Limb (tissue), 2 donors: Measurements from ENCODE around the gene NAALADL2.
"Not testable (repeated sequence)": the region's sequence is repeated elsewhere in the genome, so short reads cannot be mapped to it uniquely, and the experiment has no call there.

Experiments
- DNase-seq, 2 donors: peaks; one replicate each; pipeline ENCODE4 v3.0.0-alpha.2; 2016; ENCODE audit errors: extremely low spot score in 2 of 2

Gene NAALADL2

DNA sequence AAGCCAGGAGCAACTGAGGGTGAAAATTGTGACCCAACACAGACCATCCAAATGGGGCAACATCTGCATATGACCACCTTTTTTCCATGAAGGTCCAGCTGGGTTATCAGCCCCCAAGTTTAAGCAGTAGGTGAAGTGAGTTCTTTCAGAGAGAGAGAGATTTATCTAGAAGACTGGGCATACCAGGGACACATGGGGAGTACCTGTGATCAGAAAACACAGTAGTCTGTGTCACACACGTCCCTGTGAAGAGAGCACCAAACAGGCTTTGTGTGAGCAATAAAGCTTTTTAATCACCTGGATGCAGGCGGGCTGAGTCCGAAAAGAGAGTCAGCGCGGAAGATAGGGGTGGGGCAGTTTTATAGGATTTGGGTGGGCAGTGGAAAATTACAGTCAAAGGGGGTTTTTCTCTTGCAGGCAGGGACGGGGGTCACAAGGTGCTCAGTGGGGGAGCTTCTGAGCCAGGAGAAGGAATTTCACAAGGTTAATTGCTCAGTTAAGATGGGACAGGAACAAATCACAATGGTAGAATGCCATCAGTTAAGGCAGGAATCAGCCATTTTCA is 966.0 kb downstream of the NAALADL2 start:
- not testable (repeated sequence) for DNase-seq

DNA sequence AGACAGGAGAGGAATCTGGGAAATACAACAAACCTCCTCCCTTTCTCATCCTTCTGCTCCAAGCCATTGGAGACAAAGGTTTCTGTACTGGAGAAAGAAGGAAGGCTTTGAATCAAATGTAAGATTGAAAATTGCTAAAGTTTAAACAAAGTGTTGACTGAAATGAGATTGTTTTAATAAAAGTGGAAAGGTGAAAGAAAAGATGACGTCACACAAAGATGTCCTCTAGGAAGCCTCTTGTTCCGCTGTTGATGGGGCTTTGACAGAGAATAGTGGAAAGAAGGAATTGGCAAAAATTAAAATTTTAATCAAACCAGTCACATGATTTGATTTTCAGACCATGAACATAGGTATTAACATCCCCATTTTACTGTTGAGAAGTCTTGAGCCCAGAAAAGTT is 967.6 kb downstream of the NAALADL2 start:
- no peak for DNase-seq

DNA sequence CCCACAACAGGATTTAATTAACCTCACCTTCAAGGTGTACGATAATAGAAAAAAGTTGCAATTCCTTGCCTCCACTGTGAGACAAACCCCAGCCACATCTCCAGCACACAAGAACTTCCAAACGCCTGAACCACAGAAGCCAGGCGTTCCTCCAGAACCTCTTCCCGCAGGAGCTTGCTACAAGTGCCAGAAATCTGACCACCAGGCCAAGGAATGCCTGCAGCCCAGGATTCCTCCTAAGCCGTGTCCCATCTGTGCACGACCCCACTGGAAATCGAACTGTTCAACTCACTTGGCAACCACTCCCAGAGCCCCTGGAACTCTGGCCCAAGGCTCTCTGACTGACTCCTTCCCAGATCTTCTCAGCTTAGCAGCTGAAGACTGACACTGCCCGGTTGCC is 970.7 kb downstream of the NAALADL2 start:
- not testable (repeated sequence) for DNase-seq

DNA sequence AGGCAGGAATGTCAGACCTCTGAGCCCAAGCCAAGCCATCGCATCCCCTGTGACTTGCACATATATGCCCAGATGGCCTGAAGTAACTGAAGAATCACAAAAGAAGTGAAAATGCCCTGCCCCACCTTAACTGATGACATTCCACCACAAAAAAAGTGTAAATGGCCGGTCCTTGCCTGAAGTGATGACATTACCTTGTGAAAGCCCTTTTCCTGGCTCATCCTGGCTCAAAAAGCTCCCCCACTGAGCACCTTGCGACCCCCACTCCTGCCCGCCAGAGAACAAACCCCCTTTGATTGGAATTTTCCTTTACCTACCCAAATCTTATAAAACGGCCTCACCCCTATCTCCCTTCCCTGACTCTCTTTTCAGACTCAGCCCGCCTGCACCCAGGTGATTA is 976.6 kb downstream of the NAALADL2 start:
- not testable (repeated sequence) for DNase-seq

DNA sequence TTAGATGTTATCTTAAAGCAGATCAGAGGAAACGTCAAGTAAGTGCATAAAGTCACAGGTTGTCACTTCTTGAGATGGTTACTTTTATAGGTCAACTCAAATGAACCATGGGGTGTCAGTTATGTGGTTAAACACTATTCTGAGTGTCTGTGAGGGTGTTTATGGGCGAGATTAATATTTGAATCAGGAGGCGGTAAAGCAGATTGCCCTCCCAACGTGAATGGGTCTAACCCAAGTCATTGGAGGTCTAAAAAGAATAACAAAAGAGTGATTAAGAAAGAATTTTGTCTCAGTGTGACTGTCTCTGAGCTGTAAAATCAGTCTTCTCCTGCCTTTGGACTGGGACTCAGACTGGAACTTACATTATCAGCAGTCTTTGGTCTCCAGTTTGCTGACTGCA is 977.5 kb downstream of the NAALADL2 start:
- DNase-seq, result no peak

DNA sequence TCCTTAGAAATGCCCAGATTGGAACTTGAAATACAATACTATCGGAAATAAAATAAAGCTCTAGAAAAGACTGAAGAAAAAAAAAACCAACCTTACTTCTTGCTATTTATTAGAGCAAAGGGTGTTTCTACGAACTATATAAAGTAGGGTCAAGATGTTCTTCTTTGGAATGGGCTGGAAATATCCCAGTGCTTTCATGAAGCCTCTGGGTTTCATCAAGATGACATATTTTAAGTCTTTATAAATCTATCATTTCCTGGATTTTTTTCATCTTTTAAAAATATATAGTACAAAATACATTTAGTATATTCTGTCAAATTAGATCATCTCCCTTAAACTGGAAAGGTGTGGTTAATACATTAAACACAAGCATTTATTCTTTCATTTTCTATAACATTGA is 978.8 kb downstream of the NAALADL2 start:
- no peak for DNase-seq

DNA sequence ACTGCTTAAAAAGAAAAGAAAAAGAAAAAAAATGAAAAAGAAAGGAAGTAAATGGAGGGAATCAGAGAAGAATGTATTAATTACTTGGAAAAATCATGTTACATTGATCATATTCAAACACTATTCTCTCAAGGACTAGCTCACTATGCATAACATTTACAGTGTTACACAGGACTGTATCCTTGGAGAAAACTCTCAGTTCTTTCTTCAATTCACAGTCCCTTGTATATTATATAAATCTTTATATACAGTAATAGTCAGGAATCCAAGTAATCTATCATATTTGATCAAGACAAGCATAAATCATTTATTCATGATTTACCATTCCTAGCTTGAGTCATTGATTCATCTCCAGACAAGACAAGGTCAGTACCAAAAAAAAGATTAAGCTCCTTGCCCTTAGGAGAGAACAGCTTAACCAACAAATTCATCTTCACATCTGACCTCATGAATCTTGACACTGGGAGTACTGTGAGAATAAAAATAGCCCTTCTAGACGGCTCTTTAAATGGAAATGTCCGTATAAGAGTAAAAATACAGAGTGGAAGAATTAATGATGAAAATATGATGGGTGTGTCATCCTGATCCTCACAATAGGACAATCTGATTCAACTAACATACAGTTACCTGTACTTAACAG is 980.4 kb downstream of the NAALADL2 start:
- no peak for DNase-seq

DNA sequence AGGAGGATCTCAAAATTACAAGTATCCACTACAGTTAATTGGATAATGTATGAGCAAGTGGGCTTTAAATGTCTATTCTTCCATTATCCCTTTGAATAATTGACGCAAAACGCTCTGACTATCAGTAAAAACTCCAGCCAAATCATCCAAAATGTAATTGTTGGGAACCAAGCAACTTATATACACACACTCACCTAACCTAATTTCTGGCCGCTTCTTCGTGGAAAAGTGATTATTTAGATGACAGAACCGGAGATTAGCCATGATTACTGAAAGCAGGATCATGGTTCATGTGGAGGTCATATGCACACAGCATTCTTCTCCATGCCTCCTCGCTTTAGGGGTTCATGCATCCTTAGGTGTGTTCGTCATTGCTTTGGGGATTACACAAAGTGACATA is 992.4 kb downstream of the NAALADL2 start:
- DNase-seq, result no peak

DNA sequence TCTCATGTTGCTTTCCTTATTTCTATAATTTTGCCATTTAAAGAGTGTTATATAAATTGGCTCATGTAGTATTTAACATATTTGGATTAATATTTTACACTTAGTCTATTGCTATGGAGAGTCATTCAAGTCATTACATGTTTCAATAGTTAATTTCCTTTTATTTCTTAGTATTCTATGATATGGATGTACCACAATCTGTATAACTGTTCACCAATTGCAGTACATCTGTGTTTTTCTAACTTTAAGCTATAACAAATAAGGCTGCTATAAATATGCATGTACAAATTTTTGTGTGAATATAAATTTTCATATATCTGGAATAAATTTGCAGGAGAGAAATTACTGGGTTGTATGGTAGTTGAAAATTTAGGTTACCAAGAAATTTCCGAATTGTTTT is 993.4 kb downstream of the NAALADL2 start:
- DNase-seq, result no peak

DNA sequence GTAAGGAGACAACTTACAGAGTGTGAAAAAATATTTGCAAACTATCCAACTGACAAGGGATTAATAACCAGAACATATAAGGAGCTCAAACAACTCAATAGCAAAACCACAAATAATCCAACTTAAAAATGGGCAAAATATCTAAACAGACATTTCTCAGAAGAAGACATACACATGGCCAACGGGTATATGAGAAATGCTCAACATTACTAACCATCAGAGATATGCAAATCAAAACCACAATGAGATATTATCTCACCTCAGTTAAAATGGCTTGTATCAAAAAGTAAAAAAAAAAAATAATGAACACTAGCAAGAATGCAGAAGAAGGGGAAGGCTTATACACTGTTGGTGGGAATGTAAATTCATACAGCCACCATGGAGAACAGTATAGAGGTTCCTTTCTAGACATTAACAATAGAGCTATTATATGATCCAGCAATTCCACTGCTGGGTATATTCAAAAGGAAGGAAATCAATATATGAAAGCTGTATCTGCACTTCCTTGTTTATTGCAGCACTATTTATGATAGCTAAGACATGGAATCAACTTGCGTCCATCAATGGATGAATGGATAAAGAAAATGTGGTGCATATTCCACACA is 998.6 kb downstream of the NAALADL2 start:
- DNase-seq, result no peak
